Upper lobe of left lung (tissue), 6 donors: ENCODE measurements around the gene ZNF8. TPM values are rescaled to one million over a fixed set of nuclear protein-coding genes. Genes with fewer than 3 reads are reported as not detected.

Experiments
- ATAC-seq, 2 donors: fragments of 200-7000 bp; cut with Tn5 transposase; one replicate each; pipeline ENCODE4 v1.9.1; 2022; ENCODE audit warnings: mild to moderate bottlenecking in 2 of 2, moderate library complexity in 2 of 2; ENCODE audit not compliant: low FRiP score in 2 of 2
- DNase-seq, 2 donors: peaks; one replicate each; pipeline ENCODE4 v3.0.0-alpha.2; 2019 to 2020
- H3K27ac ChIP-seq, 4 donors: fragments of 200-600 bp; sonication (generic); one replicate each; pipeline ENCODE4 v1.5.1; 2016 to 2019
- H3K27me3 ChIP-seq, 4 donors: fragments of 200-600 bp; sonication (generic); one replicate each; pipeline ENCODE4 v1.5.1; 2017 to 2019
- H3K36me3 ChIP-seq, 4 donors: fragments of 200-600 bp; sonication (generic); one replicate each; pipeline ENCODE4 v1.5.1; 2016 to 2019
- H3K4me1 ChIP-seq, 4 donors: fragments of 200-600 bp; sonication (generic); one replicate each; pipeline ENCODE4 v1.5.1; 2018 to 2019
- H3K4me3 ChIP-seq, 4 donors: fragments of 200-600 bp; sonication (generic); one replicate each; pipeline ENCODE4 v1.5.1; 2017 to 2019; ENCODE audit warnings: mild to moderate bottlenecking in 2 of 4, moderate library complexity in 1 of 4
- H3K9me3 ChIP-seq, 4 donors: fragments of 200-600 bp; sonication (generic); one replicate each; pipeline ENCODE4 v1.5.1; 2018 to 2019
- EP300 ChIP-seq, 4 donors: sonication (generic); formaldehyde crosslinking; IDR thresholded peaks; one replicate each; pipeline ENCODE4 v1.5.1; 2017; ENCODE audit warnings: antibody characterized with exemption in 4 of 4, control low read depth in 2 of 4
- POLR2A ChIP-seq, 4 donors: fragments of 450-650 bp; IDR thresholded peaks; one replicate each; pipeline ENCODE4 v1.5.1; 2016 to 2017; ENCODE audit warnings: antibody characterized with exemption in 4 of 4, mild to moderate bottlenecking in 2 of 4
- POLR2AphosphoS5 ChIP-seq, 2 donors: sonication (generic); formaldehyde crosslinking; IDR thresholded peaks; one replicate each; pipeline ENCODE4 v1.5.1; 2017; ENCODE audit warnings: antibody characterized with exemption in 2 of 2
- WGBS, 2 donors: methylation state at CpG; one replicate each; pipeline ENCODE4 v1.1.5; 2017 to 2018; 5-methylcytosine and 5-hydroxymethylcytosine counted together
- total RNA-seq, 6 donors: library from RNA; depleted of rRNA in 4 of 6; stranded (reverse); fragments of >200 nt in 4 of 6; gene quantifications; one replicate each; pipeline versions ENCODE4 v1.1.0 to v1.2.1, GENCODE V29; 2016 to 2021
- TF ChIP-seq, protein P1 (sequence below), 6 experiments: fragments of 450-650 bp in 4 of 6; fragments of 200-600 bp in 2 of 6; sonication (generic) in 2 of 6; IDR thresholded peaks; one replicate each; pipeline ENCODE4 v1.5.1; 2016 to 2019; ENCODE audit warnings: antibody characterized with exemption in 6 of 6
- donor health status: DM: no; HTN: no; CAD: no; lungs with moderate emphysema.
- donor health status: DM: no; HTN: yes; CAD: no; lungs with severe emphysema.

Gene ZNF8
- total RNA-seq, result 10 to 100 TPM in 1 of 6 donors, 1 to 10 TPM in 5; 4.5 to 13.6 (median 7.1) TPM

DNA sequence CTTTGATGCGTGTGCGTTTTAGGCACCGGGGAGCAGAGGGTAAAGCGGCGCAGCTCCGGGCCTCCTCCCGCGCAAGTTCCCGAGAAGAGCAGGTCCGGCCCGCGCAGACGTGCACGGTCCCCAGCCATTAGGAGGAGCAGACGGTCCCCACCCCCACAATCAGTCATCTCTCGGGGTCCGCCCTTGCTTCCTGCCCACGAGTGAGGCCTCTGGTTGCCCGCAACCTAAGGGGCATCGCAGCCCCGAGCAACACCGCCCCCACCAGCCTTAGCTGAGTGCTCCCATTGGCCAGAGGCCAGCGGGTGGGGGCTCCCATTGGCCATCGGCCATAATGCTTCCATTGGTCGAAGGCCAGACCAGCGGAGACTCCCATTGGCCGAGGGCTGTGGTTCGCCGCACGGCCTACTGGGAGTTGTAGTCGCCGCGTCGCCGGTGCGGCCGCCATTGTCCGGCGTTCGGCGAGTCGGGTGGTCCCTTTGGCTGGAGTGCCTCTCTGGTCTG, at the start of gene ZNF8:
ZNF8 (plus strand) TSS at position 415 of the 501 bp plus-strand sequence. CDS start 127 bp downstream, outside the sequence.
- peak; percentile 98 to 99 for ATAC-seq
- peaks cover 6 to 39% (median 22%) of the 10 kb centered on the region in 4 donors for H3K9me3 ChIP-seq
- H3K4me1 ChIP-seq, result peaks cover 0 to 25% (median 14%) of the 10 kb centered on the region in 4 donors
- 0% methylated on average over 7 to 29 of the region's 42 CpGs for WGBS, 2 donors
- peak in 2 of 4 donors; percentile 61 to 76 for TF ChIP-seq POLR2A (IDR thresholded peaks at IDR 0.05)
- no peak for TF ChIP-seq EP300 (IDR thresholded peaks at IDR 0.05)
- TF ChIP-seq POLR2AphosphoS5 (IDR thresholded peaks at IDR 0.05), result peak; percentile 88 to 91
- TF ChIP-seq, protein P1, sequence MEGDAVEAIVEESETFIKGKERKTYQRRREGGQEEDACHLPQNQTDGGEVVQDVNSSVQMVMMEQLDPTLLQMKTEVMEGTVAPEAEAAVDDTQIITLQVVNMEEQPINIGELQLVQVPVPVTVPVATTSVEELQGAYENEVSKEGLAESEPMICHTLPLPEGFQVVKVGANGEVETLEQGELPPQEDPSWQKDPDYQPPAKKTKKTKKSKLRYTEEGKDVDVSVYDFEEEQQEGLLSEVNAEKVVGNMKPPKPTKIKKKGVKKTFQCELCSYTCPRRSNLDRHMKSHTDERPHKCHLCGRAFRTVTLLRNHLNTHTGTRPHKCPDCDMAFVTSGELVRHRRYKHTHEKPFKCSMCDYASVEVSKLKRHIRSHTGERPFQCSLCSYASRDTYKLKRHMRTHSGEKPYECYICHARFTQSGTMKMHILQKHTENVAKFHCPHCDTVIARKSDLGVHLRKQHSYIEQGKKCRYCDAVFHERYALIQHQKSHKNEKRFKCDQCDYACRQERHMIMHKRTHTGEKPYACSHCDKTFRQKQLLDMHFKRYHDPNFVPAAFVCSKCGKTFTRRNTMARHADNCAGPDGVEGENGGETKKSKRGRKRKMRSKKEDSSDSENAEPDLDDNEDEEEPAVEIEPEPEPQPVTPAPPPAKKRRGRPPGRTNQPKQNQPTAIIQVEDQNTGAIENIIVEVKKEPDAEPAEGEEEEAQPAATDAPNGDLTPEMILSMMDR (IDR thresholded peaks at IDR 0.05), result peak in 1 of 6 experiments; percentile 27
- H3K27me3 ChIP-seq, result no peaks in the 10 kb centered on the region
- H3K36me3 ChIP-seq, result peaks cover 0 to 6% (median 2%) of the 10 kb centered on the region in 4 donors
- H3K4me3 ChIP-seq, result peak within 1 kb of the TSS; percentile 49 to 96 (median 80)
- H3K27ac ChIP-seq, result peak within 1 kb of the TSS; percentile 77 to 94 (median 88)
- peak; percentile 97 for DNase-seq

DNA sequence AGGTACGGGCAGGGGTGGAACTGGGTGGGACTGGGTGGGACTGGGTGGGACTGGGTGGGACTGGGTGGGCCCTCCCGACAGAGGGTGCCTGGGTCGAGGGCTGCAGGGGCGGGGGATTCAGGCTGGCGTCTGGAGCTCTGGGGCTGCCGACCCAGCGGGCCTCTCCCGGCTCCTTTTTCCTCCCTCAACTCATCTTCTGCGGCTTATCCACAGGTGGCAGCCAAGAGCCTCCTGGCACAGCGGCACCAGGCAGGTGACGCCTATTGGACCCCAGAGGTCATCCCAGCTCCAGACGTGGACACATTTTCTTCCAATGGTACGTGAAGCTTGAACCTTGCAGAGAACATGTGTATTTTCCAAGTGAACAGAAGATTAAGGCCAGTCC, 49.5 kb upstream of the ZNF8 start:
- H3K36me3 ChIP-seq, result peaks cover 6 to 45% (median 36%) of the 10 kb centered on the region in 4 donors
- H3K27ac ChIP-seq, result peak overlapping the region; percentile 68 to 91 (median 82)
- peak in 1 of 2 donors; percentile 6 for ATAC-seq
- H3K27me3 ChIP-seq, result no peaks in the 10 kb centered on the region
- 28 to 40% methylated on average over 3 to 13 of the region's 13 CpGs for WGBS, 2 donors
- H3K9me3 ChIP-seq, result peaks cover 24 to 61% (median 38%) of the 10 kb centered on the region in 4 donors
- TF ChIP-seq POLR2AphosphoS5 (IDR thresholded peaks at IDR 0.05), result no peak
- H3K4me1 ChIP-seq, result peaks cover 11 to 20% (median 14%) of the 10 kb centered on the region in 4 donors
- H3K4me3 ChIP-seq, result peak overlapping the region; percentile 57 to 85 (median 66)
- DNase-seq, result peak in 1 of 2 donors; percentile 58

DNA sequence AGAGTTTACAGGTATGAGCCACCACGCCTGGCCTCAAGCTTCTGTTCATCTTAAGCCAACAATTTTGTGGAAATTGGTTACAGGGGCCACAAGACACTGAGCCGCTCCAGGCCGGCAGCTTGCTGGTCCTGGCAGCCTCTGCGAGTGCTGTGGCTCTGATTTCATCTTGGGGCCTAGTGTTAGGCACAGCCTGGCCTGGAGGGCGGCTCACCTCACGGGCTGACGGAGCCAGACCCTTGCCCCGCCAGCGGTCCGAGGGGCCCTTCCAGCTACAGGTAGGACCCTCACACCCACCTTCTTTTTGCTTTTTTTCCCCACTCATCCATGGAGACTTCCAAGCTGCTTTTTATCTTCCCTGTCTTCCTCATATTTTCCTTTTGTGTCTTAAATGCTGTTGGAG, 41.4 kb upstream of the ZNF8 start:
- no peak overlapping the region for H3K4me3 ChIP-seq
- ATAC-seq, result no peak
- H3K4me1 ChIP-seq, result no peaks in the 10 kb centered on the region
- H3K36me3 ChIP-seq, result peaks cover 23 to 88% (median 72%) of the 10 kb centered on the region in 4 donors
- no peak overlapping the region for H3K27ac ChIP-seq
- TF ChIP-seq EP300 (IDR thresholded peaks at IDR 0.05) (no peak), POLR2AphosphoS5 (IDR thresholded peaks at IDR 0.05) (no peak)
- TF ChIP-seq, protein P1 (IDR thresholded peaks at IDR 0.05), result no peak
- H3K27me3 ChIP-seq, result no peaks in the 10 kb centered on the region
- 93 to 96% methylated on average over 7 to 10 of the region's 10 CpGs for WGBS, 2 donors
- DNase-seq, result no peak
- peaks cover 74 to 98% (median 92%) of the 10 kb centered on the region in 4 donors for H3K9me3 ChIP-seq

DNA sequence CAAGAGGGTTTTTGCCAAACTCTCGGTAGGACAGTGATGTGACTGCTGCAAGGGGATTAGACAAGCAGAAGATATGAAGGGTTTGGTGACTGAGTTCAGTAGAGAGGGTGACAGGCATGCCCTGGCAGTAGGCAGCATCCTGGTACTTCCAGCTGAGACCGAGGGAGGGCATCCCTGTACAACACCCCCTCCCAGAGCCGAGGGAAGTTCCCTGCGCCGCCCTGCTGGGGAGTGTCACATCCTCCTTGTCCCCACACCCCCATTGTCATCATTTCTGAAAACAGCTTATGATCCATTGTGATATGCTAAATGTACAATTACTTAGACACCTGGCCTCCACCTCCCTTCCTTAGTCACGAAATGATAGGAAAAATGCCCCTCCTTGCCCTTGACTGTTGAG, 35.4 kb upstream of the ZNF8 start:
- Histone ChIP-seq H3K36me3 (peaks cover 50 to 95% (median 89%) of the 10 kb centered on the region in 4 donors), H3K4me3 (no peak overlapping the region), H3K9me3 (peaks cover 90 to 100% (median 99%) of the 10 kb centered on the region in 4 donors), H3K4me1 (no peaks in the 10 kb centered on the region), H3K27ac (no peak overlapping the region), H3K27me3 (no peaks in the 10 kb centered on the region)
- ATAC-seq (no peak), DNase-seq (no peak)
- TF ChIP-seq, protein P1 (IDR thresholded peaks at IDR 0.05), result no peak
- no peak for TF ChIP-seq POLR2AphosphoS5 (IDR thresholded peaks at IDR 0.05)
- TF ChIP-seq EP300 (IDR thresholded peaks at IDR 0.05), result no peak
- TF ChIP-seq POLR2A (IDR thresholded peaks at IDR 0.05), result no peak
- WGBS, 2 donors, result 95% methylated on average over 5 to 6 of the region's 6 CpGs

DNA sequence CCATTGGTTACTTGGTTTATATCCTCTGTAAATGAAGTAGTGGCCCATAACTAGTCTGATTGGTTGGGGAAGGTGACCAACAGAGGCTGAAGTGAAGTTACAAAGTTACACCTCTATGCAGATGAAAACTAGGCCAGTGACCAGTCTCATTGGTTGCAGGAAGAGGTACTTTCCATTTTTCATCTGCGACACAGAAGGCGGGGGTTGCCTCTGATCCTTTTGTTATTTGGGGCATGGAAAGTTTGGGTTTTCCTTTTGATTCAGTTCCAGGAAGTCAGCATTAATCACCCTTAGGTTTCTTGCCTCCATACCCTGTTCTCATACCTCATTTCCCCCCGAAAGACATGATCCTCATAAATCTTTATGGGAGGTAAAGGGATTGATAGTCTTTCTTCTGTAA, 29.9 kb upstream of the ZNF8 start:
- ATAC-seq (no peak), DNase-seq (no peak)
- H3K4me1 ChIP-seq, result no peaks in the 10 kb centered on the region
- peaks cover 100% of the 10 kb centered on the region in 4 donors for H3K9me3 ChIP-seq
- no peak overlapping the region for H3K27ac ChIP-seq
- H3K27me3 ChIP-seq, result no peaks in the 10 kb centered on the region
- peaks cover 51 to 100% (median 94%) of the 10 kb centered on the region in 4 donors for H3K36me3 ChIP-seq
- TF ChIP-seq POLR2A (IDR thresholded peaks at IDR 0.05) (no peak), POLR2AphosphoS5 (IDR thresholded peaks at IDR 0.05) (no peak), EP300 (IDR thresholded peaks at IDR 0.05) (no peak)
- TF ChIP-seq, protein P1 (IDR thresholded peaks at IDR 0.05), result no peak
- no peak overlapping the region for H3K4me3 ChIP-seq
- 96 to 98% methylated on average over 3 of the region's 3 CpGs for WGBS, 2 donors
